GDM1 (cell line): ENCODE data around the gene SEMA4D.
A peak's percentile ranks its signal among the peaks of the same experiment; 100 is the strongest.

Experiments used
- DNase-seq: peaks from one replicate; lab custom pipeline; 2025; lab: John Stamatoyannopoulos, UW

Gene SEMA4D

DNA sequence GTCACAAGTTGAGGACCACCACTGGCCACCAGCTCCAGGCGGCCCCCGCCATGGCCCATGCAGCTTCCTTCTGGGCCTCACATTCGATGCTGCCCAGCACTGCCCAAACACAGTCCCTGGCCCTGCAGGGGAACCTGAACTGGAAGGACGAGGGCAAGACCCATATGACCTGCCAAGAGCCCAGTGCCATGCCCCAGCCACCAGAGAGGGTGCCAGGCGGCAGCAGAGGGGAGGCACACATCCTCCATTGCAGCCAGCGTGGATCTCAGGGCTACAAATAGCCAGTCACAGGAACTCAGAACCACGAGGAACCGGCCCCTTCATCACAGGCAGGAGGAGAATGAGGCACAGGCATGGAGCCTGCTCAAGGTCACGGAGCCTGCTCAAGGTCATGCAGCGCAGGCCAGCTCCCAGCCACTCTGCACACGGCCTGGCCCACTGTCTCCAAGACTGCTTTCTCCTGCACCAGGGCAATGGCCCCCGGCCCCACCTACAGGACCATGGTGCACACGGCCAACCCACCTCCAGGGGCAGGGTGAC, 69.6 kb downstream of the SEMA4D start:
- no peak for DNase-seq

GRCh38 chr9:89427621-89428221, 70.2 kb downstream of the SEMA4D start:
- no peak for DNase-seq

- no peak for DNase-seq
Observed at GRCh38 chr9:89426384-89426961, 71.4 kb downstream of the SEMA4D start.

DNA sequence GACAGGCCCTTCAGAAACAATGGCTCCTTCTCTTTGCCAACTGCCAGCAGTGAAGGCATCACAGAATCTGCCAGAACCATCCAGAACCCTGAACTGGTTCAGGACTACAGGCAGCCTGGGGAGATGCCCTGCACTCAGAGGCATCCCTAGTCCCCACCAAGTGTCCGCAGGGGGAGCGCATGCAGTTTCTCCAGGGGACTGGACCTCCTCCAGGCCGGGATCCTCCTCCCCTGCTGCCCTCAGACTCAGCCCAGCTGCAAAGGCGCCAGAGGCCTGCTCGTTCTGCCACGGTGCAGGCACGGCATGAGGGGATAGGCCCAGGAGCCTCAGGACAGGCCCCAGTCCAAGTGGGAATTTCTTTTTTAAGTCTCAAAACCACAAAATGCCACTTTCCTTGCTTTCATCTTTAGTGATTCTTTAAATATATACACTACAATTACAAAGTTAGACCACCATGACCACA, 72.0 kb downstream of the SEMA4D start:
- DNase-seq, result no peak

- no peak for DNase-seq
Observed at GRCh38 chr9:89425024-89425805, 72.7 kb downstream of the SEMA4D start.

DNA sequence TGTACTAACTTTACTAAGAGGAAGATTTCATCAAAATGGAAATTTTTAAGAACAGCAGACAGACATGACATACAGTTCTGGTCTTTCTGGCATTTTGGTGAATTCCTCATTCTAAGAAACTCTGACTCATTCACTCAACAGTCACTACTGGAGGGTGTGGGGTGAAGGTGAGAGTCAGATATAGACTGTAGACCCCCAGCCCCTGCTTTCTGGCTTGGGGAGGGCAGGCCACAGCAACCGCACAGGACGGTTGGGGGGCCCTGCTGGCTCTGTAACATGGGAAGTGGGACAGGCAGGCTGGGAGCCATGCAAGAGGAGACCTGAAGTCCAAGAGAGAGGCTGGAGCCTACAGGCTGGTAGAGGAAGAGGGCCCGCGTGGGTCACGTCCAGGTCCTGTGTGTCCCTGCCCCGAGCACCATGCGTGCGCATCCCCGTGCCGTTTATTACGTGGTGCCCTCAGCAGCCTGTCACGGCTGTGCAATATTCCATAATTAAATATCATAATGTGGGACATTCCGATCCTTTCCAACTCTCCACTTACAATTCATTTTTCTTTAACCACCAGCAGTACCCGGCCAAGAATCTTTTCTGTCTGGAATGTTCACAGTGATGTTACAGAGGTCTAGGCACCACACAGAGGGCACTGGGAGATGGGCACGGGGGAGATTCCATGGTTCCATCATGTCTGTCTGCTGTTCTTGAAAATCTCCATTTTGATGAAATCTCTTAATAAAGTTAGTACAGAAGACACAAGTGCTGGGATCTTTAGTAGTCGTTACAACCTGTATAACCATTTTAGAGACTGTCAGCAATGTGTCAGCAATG, 75.5 kb downstream of the SEMA4D start:
- DNase-seq, result peak; percentile 49

- DNase-seq, result no peak
Observed at GRCh38 chr9:89421595-89421994, 76.3 kb downstream of the SEMA4D start.

DNA sequence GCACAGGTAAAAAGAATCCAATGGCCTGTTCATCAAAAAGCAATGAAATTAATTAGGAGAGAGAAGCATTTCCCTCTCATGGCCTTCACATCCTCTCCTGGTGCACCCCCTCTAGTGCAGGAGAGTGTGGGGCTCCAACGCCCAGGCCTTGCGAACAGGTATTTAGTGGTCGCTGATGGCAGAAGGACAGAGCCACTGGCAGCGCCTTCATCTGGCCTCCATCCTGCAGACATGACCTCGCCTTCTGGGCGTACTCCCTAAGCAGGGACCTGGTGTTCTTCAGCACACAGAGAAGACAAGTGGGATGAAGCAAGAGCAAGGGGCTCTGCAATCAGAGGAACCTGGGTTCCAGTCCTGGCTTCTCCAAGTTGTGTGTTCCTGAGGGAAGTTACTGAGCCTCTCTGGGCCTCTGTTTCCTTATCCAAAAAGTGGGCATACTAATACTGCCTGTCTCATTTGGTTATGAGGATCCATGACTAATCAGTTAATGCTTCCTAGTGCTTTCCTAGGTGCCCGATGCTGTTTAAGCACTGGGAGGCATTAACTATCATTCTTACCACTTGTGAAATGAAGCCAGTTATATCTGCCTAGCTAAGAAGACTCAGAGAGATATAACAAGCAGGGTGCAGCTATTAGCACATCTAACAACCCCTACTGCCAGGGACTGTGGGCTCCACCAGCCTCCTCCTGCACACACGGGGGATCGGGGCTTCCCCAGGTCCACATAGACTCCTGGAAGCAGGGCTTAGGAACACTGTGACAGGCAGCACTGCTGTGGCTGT, 77.3 kb downstream of the SEMA4D start:
- no peak for DNase-seq

GRCh38 chr9:89419978-89420394, 77.9 kb downstream of the SEMA4D start:
- DNase-seq, result no peak

DNA sequence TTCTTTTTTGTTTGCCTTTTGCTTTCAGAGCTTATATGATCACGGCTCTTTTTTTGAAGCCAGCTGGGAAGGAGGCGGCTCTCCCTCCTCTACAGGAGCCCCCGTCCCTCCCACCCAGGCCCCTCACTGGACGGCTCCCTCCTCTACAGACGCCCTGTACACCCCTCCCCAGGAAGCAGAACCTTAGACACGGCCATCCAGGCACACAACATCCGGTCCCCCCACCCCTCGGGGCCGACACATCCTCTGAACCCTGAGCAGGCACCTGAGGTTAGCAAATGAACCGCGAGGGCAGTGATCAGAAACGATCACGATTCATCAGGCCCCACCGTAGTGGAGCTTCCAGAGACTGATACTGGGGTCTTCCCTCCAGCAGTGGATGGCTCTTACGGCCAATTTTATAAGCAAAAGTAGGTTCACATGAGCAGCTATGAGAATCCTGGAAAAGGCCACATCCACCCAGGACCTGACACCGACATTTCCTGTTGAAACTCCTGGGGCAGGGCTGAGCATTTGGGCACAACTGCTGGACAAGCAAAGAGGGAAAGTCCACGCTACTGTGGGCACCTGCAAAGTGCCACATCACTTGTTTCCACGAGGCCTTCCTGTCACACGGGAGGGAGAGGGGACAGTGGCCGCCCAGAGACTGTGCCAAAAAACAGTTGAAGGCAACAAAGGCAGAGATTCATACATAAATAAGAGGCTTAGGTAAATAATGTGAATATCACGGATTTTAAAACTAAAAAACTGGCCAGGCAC, 78.9 kb downstream of the SEMA4D start:
- DNase-seq, result no peak

GRCh38 chr9:89418474-89418845, 79.5 kb downstream of the SEMA4D start:
- DNase-seq, result no peak

GRCh38 chr9:89417832-89418473, 80.0 kb downstream of the SEMA4D start:
- no peak for DNase-seq

DNA sequence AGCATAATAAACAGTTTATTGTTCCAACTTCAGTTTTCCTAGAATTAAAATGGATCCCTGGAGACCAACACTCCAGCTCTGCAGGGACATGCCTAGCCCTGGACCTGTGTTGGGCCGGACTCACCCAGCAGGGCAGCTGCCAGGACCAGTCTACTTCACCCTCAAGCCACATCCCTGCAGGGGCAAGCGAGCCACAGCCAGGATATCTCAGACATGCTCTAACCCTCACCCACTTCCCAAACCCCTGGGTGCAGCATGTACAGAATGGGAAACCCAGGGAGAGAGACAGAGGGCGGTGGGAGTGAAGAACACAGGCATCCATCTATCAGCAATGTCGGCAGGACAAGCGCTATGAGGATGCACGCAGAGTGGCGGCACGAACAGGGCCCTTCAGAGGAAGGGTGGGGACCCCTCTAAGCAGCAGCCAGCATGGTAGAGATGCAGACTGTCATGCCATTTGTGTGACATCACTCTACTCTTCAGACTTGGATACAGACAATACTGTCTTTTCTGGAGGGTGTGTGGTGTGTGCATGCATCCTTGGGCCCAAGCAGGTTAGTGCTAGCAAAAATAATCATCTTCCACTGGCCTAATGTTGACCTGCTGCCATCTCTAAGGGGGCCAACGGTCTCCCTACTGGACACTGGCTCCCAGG, 83.1 kb downstream of the SEMA4D start:
- DNase-seq, result no peak

DNA sequence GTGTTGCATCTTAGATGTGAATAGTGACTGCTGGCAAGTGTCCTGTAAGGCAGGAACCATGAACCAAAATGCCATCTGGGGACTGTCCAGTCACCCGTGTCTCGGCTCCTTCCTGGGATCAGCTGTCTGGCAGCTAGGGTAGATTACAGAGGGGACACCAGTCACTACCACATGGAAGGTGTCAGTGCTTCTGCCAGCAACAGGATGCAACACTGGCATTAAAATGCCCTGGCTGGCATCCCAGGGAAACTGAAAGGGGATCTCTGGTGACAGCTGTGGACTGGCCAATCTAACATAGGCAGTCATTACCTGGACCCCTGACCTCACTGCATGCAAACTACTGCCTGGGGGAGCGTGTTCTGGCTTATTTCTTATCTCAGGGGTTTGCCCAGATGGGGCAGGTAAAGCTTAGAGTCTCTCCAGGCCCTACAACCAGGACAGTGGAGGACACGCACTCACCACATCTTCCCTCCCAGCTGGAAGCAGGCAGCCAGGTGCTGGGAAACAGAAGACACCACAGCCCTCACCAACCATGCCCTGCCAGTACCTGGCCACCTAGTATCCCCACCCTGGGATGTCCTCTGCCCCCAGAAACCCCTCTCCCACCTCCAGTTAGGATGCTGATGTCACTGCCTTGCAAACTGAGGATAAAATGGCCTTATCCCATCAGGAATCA, 83.8 kb downstream of the SEMA4D start:
- DNase-seq, result no peak

DNA sequence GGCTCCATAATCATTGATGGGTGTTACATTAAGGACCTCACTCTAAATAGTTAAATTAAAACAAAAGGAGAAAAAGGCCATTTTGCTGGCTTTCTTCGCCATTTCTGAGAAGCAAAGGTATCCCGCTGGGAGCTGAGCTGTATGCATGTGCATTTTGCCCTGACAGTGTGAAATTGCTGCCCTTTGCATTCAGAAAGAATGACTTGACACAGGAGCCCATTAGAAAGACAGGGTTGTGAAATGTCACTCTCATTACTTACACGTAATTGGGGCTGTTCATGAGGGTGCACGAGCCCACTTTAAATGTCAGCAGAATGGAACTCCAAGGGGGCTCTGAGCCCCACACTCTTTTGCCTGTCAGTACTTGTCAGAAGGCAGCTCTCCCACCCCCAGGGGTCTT, 85.0 kb downstream of the SEMA4D start:
- no peak for DNase-seq

DNA sequence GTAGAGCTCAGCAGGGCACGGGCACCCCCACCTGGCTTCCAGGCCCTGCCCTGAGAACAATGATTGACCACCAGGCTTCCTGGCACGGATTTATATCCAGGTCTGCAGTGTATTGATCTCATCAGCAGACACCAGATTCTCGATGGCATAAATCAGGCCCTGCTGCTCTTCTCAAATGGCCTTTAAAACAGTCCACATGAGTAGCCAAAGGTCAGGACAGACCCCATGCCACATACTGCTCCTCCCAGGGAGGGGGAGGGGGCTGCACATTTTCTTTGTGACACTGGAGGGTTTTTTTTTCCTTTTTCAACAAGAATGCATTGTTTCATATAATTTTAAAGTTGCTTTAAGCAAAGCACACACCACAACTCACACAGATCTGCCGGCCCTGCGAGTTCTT, 85.4 kb downstream of the SEMA4D start:
- DNase-seq, result no peak

DNA sequence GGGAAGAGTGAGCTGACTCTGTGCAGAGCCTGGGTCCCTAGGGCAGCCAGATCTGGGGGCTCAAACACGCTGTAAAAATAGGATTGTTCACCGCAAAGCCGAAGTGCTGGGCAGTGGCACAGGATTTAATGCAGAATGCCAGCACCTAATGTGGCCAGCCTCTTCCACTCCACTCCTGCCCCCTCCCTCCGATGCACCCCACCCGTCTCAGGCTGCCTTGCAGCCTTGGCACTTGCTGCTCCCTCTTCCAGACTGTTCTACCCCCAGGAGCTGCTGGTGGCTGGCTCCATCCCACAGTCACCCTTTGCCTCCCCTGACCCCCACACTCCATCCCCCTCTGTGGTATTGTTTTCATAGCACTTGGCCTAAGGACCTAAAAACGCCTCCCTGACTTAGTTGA, 86.2 kb downstream of the SEMA4D start:
- no peak for DNase-seq

DNA sequence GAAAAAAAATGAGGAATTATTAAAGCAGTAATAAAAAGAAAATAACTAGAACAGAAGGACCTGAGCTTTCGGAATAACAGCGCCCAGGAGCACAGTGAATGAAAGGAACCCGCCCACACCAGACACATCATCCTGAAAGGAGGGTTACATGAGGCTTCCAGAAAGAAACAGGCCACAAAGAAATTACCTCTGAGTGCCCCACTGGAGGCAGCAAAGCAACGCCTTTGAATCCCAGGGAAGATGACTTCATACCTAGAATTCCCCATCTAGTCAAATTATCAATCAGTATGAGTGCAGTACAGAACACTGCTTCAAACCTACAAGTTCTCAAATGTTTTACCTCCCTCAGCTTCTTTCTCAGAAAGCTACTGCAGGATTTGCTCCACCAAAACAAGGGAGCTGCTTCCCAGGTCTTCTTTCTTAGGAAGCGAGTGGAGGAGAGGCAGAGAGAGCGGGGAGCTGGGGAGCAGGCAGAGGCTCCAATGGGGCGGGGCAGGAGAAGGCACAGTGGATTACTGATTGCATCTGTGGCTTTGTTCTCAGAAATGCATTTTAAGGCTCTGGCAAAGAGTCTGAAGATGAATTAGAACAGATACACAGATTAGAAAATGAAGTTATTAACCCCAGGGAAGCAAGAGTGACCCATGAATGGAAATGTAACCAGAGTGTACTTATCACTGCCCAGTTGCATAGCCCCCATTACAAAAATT, 87.1 kb downstream of the SEMA4D start:
- no peak for DNase-seq
